K562 (cell line): Measurements from ENCODE around the gene HJV. TPM values are rescaled to one million over a fixed set of nuclear protein-coding genes. Genes with fewer than 3 reads are reported as not detected.

Experiments used
- AFF1 ChIP-seq, 2 experiments: fragments of 450-650 bp; IDR thresholded peaks; 2 replicates each; pipeline ENCODE4 v1.6.1; 2018; ENCODE audit warnings: mild to moderate bottlenecking in 2 of 2, low read depth in 1 of 2; ENCODE audit not compliant: partially characterized antibody in 2 of 2
- ARNT ChIP-seq, 2 experiments: fragments of 450-650 bp; IDR thresholded peaks; 2 replicates each; pipeline ENCODE4 v1.6.1; 2016; ENCODE audit warnings: mild to moderate bottlenecking in 1 of 2
- BHLHE40 ChIP-seq: IDR thresholded peaks from 2 replicates; pipeline ENCODE4 v1.6.1; 2011; ENCODE audit warnings: low read length, improper control_type of control experiment
- BRD9 ChIP-seq: fragments of 450-650 bp; IDR thresholded peaks from 2 replicates; pipeline ENCODE4 v1.6.1; 2018; ENCODE audit warnings: low read depth; ENCODE audit not compliant: partially characterized antibody
- CSDE1 ChIP-seq, 2 experiments: fragments of 450-650 bp; IDR thresholded peaks; 2 replicates each; pipeline ENCODE4 v1.6.1; 2016; ENCODE audit warnings: mild to moderate bottlenecking in 1 of 2
- DDX20 ChIP-seq: fragments of 450-650 bp; IDR thresholded peaks from 2 replicates; pipeline ENCODE4 v1.6.1; 2016; ENCODE audit warnings: missing genetic modification characterization, low read depth, mild to moderate bottlenecking, missing compliant biosample characterization, moderate library complexity
- FIP1L1 ChIP-seq: fragments of 200-400 bp; formaldehyde crosslinking; IDR thresholded peaks from 2 replicates; pipeline ENCODE4 v1.6.1; 2018; ENCODE audit warnings: mild to moderate bottlenecking, low read depth, low read length; ENCODE audit not compliant: poor library complexity, severe bottlenecking
- HIVEP1 ChIP-seq: fragments of 250-450 bp; sonication (Bioruptor Pico); IDR thresholded peaks from 2 replicates; pipeline ENCODE4 v1.4.0; 2020; ENCODE audit warnings: mild to moderate bottlenecking
- JUND ChIP-seq, 2 experiments: IDR thresholded peaks; 2 replicates in 1 of 2; 3 replicates in 1 of 2; pipeline ENCODE4 v1.6.1; 2011; ENCODE audit warnings: borderline replicate concordance in 2 of 2, low read depth in 2 of 2, low read length in 2 of 2, improper control_type of control experiment in 1 of 2, missing biosample characterization in 1 of 2, missing genetic modification characterization in 1 of 2, missing genetic modification reagents in 1 of 2
- MEF2D ChIP-seq: conservative IDR thresholded peaks from 2 replicates; pipeline ENCODE4 v1.6.1; 2016; ENCODE audit warnings: low read depth, missing genetic modification characterization, missing compliant biosample characterization
- NFIC ChIP-seq: fragments of 450-650 bp; IDR thresholded peaks from 2 replicates; pipeline ENCODE4 v1.6.1; 2017; ENCODE audit warnings: mild to moderate bottlenecking, inconsistent platforms
- OTX1 ChIP-seq: fragments of 450-650 bp; formaldehyde crosslinking; IDR thresholded peaks from 2 replicates; pipeline ENCODE4 v1.4.0; 2022; ENCODE audit warnings: mild to moderate bottlenecking
- SREBF1 ChIP-seq: fragments of 150-350 bp; IDR thresholded peaks from 2 replicates; pipeline ENCODE4 v1.6.1; 2014; ENCODE audit warnings: antibody characterized with exemption, low read depth, low read length, borderline replicate concordance
- STAG1 ChIP-seq: sonication (generic); formaldehyde crosslinking; IDR thresholded peaks from 2 replicates; pipeline ENCODE4 v1.5.0; 2020; ENCODE audit warnings: missing genetic modification reagents, borderline replicate concordance
- ZBTB9 ChIP-seq: fragments of 450-650 bp; formaldehyde crosslinking; IDR thresholded peaks from 2 replicates; pipeline ENCODE4 v1.4.0; 2020; ENCODE audit warnings: mild to moderate bottlenecking, moderate library complexity
- ZMIZ1 ChIP-seq, 2 experiments: fragments of 150-350 bp in 1 of 2; IDR thresholded peaks; 2 replicates each; pipeline ENCODE4 v1.6.1; 2012 to 2016; ENCODE audit warnings: low read depth in 2 of 2, low read length in 2 of 2, mild to moderate bottlenecking in 1 of 2, moderate library complexity in 1 of 2
- ZNF175 ChIP-seq: fragments of 200-800 bp; sonication (Bioruptor generic); IDR thresholded peaks from 2 replicates; pipeline ENCODE4 v1.6.1; 2016; ENCODE audit warnings: low read depth, mild to moderate bottlenecking, missing genetic modification characterization, missing compliant biosample characterization
- ZNF224 ChIP-seq: sonication (generic); formaldehyde crosslinking; IDR thresholded peaks from 2 replicates; pipeline ENCODE4 v1.8.0; 2022; ENCODE audit warnings: mild to moderate bottlenecking, missing genetic modification reagents
- polyA plus RNA-seq, 8 experiments: library from polyadenylated mRNA; depleted of rRNA in 4 of 8; stranded (reverse) in 5 of 8; unstranded in 3 of 8; fragments of >200 nt; fragmentation: Nextera tagmentation in 2 of 8; fragmentation: Illumina TruSeq in 1 of 8; extraction: Ambion mirVana in 2 of 8; extraction: Trizol in 1 of 8; gene quantifications; 2 replicates each; pipeline versions ENCODE4 v1.2.1 to v1.2.3, GENCODE V29; 2011 to 2014; ENCODE audit warnings: inconsistent platforms in 1 of 8, missing spikeins in 1 of 8
- total RNA-seq, 7 experiments: library from RNA; depleted of rRNA in 6 of 7; stranded (reverse); fragments of >200 nt in 6 of 7; fragmentation: Illumina TruSeq in 2 of 7; extraction: Trizol in 2 of 7; gene quantifications; 2 replicates each; pipeline versions ENCODE4 v1.2.1 to v1.2.3, GENCODE V29; 2011 to 2021; ENCODE audit warnings: low replicate concordance in 1 of 7

Gene HJV
- total and polyA plus RNA-seq, 9 of the 15 experiments (the other 6 are each of a cell fraction or from before 2014, with no cell fraction given): 1.0 to 6.6 (median 2.4) TPM

- TF ChIP-seq ZBTB9 (CRISPR knock-in tag) (no peak), HIVEP1 (CRISPR knock-in tag) (no peak), NFIC (peak; percentile 73), ZNF175 (CRISPR knock-in tag) (0 out of 2 replicates have a peak, but pooled peaks have one; percentile 24), ARNT (IDR thresholded peaks at IDR 0.05) (no peak; a peak in 1 of 4 replicates), STAG1 (CRISPR knock-in tag) (no peak), AFF1 (IDR thresholded peaks at IDR 0.05; ENCODE audit: low read depth in 1 of 2, partially characterized antibody in 2 of 2) (no peak), DDX20 (tag) (no peak), SREBF1 (no peak), ZNF224 (CRISPR knock-in tag) (no peak), CSDE1 (IDR thresholded peaks at IDR 0.05) (no peak), FIP1L1 (no peak), JUND (IDR thresholded peaks at IDR 0.05; ENCODE audit: borderline replicate concordance, low read depth, low read length) (peak; percentile 69; the same call in 1 of the 2 replicates), JUND (tag; IDR thresholded peaks at IDR 0.05; ENCODE audit: borderline replicate concordance, low read depth, low read length) (peak; percentile 55; the same call in 2 of the 3 replicates), ZMIZ1 (IDR thresholded peaks at IDR 0.05; ENCODE audit: low read depth in 2 of 2, low read length in 2 of 2) (no peak), MEF2D (tag) (no peak), BRD9 (peak; percentile 69), OTX1 (no peak), BHLHE40 (no peak)
Measured at GRCh38 chr1:146012703-146013558, 8.6 kb downstream of the HJV start (continued).
